Measurements from ENCODE around the gene NPRL2.

The NPRL2 gene

GRCh38 chr3:50373146-50374051, 22.8 kb upstream of the NPRL2 start:
- DNase-seq, result no peak

- no peak for DNase-seq
Observed at GRCh38 chr3:50372349-50372748, 21.8 kb upstream of the NPRL2 start.

GRCh38 chr3:50371133-50371685, 20.6 kb upstream of the NPRL2 start:
- DNase-seq, result no peak

GRCh38 chr3:50370594-50370993, 20.0 kb upstream of the NPRL2 start:
- DNase-seq, result no peak

- no peak for DNase-seq
Observed at GRCh38 chr3:50369012-50369670, 18.6 kb upstream of the NPRL2 start.

- no peak for DNase-seq
Observed at GRCh38 chr3:50365842-50366220, 15.3 kb upstream of the NPRL2 start.

- DNase-seq, result peak; percentile 94
Observed at GRCh38 chr3:50365080-50365841, 14.7 kb upstream of the NPRL2 start.

GRCh38 chr3:50364573-50365079, 14.1 kb upstream of the NPRL2 start:
- no peak for DNase-seq

GRCh38 chr3:50359760-50360110, 9.2 kb upstream of the NPRL2 start:
- DNase-seq, result no peak

- peak; percentile 95 for DNase-seq
Observed at GRCh38 chr3:50358911-50359759, 8.6 kb upstream of the NPRL2 start, which contains the start of gene TMEM115. TMEM115 (minus strand) TSS chr3:50359521; CDS start chr3:50359063, 458 bp downstream.

GRCh38 chr3:50358355-50358910, 7.9 kb upstream of the NPRL2 start:
- no peak for DNase-seq

GRCh38 chr3:50357481-50357880, 6.9 kb upstream of the NPRL2 start:
- DNase-seq, result no peak

- DNase-seq, result no peak
Observed at GRCh38 chr3:50356553-50356952, 6.0 kb upstream of the NPRL2 start.

GRCh38 chr3:50355829-50356552, 5.4 kb upstream of the NPRL2 start:
- no peak for DNase-seq

- DNase-seq, result no peak
Observed at GRCh38 chr3:50354850-50355249, 4.3 kb upstream of the NPRL2 start.

- DNase-seq, result no peak
Observed at GRCh38 chr3:50354186-50354764, 3.7 kb upstream of the NPRL2 start.

- DNase-seq, result no peak
Observed at GRCh38 chr3:50353245-50354004, 2.9 kb upstream of the NPRL2 start.

- no peak for DNase-seq
Observed at GRCh38 chr3:50352781-50353180, 2.2 kb upstream of the NPRL2 start.

- DNase-seq, result no peak
Observed at GRCh38 chr3:50351323-50351697, 735 bp upstream of the NPRL2 start.

- no peak for DNase-seq
Observed at GRCh38 chr3:50350213-50350526, 405 bp downstream of the NPRL2 start.

All from activated gamma-delta T cell treated with Interleukin-2 at 50 U/mL for 16 hours (primary cell).